ENCODE results near the gene ADARB2. TPM values are rescaled to one million over a fixed set of nuclear protein-coding genes. Genes with fewer than 3 reads are reported as not detected.

Gene ADARB2
- total RNA-seq, 2 donors from 2014 or later: 8.0 to 12.2 TPM

DNA sequence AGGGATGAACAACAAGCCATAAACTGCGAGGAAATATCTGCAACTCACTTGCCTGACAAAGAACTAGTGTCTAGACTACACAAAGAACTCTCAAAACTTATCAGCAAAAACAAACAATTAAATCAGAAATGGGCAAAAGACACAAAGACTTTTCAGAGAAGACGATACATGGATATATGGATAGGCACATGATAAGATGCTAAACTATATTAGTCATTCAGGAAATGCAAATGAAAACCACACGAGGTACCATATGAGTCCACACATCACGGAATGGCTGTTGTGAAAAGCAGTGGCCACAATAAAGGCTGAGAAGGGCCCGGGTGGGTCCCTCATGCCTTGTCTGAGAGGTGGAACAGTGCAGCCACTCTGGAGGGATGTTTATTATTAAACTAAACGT is 413.4 kb downstream of the ADARB2 start:
- 32 to 36% methylated on average over 6 of the region's 6 CpGs for WGBS, 2 donors
- Histone ChIP-seq H3K4me3 (no peak overlapping the region), H3K27me3 (no peaks in the 10 kb centered on the region), H3K4me1 (no peaks in the 10 kb centered on the region), H3K36me3 (replicated peaks in 1 of 2; ENCODE audit: insufficient read depth in 1 of 2, low read depth in 2 of 2) (no peaks in the 10 kb centered on the region), H3K27ac (no peak overlapping the region), H3K9me3 (no peaks in the 10 kb centered on the region)
- ATAC-seq: no peak
- TF ChIP-seq POLR2A (IDR thresholded peaks at IDR 0.05): no peak
- TF ChIP-seq, protein P1, sequence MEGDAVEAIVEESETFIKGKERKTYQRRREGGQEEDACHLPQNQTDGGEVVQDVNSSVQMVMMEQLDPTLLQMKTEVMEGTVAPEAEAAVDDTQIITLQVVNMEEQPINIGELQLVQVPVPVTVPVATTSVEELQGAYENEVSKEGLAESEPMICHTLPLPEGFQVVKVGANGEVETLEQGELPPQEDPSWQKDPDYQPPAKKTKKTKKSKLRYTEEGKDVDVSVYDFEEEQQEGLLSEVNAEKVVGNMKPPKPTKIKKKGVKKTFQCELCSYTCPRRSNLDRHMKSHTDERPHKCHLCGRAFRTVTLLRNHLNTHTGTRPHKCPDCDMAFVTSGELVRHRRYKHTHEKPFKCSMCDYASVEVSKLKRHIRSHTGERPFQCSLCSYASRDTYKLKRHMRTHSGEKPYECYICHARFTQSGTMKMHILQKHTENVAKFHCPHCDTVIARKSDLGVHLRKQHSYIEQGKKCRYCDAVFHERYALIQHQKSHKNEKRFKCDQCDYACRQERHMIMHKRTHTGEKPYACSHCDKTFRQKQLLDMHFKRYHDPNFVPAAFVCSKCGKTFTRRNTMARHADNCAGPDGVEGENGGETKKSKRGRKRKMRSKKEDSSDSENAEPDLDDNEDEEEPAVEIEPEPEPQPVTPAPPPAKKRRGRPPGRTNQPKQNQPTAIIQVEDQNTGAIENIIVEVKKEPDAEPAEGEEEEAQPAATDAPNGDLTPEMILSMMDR (IDR thresholded peaks at IDR 0.05): no peak
- intact Hi-C loops (cut with DNase I): no loop called here
- DNase-seq: no peak

DNA sequence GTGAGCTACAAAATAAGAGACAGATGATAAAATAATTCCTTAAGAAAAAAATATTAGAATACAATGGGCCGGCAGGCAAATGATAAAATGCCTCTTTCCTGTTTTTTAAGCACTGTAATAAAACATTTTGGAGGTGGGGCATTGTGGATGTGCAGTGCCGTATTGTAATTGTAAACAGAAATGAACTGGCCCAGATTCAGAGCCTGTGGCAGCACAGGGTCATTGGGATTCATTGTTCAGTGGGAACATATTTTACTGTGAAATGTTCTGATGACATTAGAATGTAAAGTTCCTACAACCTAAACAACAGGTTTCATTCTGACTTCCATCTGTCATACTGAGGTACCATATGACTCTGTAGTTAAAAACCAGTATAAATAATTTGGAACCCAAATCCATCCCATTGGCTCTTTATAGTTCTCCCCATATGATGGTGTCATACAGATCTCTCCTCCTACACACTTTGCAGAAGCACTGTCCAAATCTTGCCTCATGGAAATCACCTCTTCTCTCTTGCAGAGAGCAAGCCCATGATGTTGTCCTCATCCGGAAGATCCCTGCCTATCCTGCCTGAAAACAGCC is 416.5 kb downstream of the ADARB2 start:
- 50 to 60% methylated on average over 3 of the region's 3 CpGs for WGBS, 2 donors
- TF ChIP-seq, protein P1 (IDR thresholded peaks at IDR 0.05): no peak
- no peak for ATAC-seq
- Histone ChIP-seq H3K27me3 (no peaks in the 10 kb centered on the region), H3K36me3 (replicated peaks in 1 of 2; ENCODE audit: insufficient read depth in 1 of 2, low read depth in 2 of 2) (no peaks in the 10 kb centered on the region), H3K9me3 (no peaks in the 10 kb centered on the region), H3K4me1 (no peaks in the 10 kb centered on the region), H3K4me3 (no peak overlapping the region), H3K27ac (no peak overlapping the region)
- intact Hi-C loops (cut with DNase I): no loop called here
- no peak for DNase-seq

DNA sequence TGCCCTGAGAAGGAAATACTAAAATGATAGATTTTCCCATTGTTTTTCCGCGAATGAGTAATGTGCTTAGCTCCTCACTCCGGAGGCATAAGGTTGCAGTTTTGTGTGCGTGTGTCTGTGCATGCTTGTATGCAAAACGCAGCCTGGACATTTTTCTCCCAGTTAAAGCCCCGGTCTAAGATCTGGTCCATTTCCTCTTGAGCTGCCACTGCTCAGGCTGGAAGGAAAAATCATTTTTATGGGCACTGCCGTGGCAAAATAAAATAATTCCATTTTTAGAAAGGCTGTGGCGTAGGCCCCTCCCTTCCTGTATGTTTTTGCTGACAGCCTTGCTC is 420.5 kb downstream of the ADARB2 start:
- TF ChIP-seq, protein P1 (IDR thresholded peaks at IDR 0.05): no peak
- TF ChIP-seq POLR2A (IDR thresholded peaks at IDR 0.05): no peak
- intact Hi-C loops (cut with DNase I): no loop called here
- H3K27me3 ChIP-seq: no peaks in the 10 kb centered on the region
- DNase-seq: no peak
- no peak for ATAC-seq
- H3K4me1 ChIP-seq: no peaks in the 10 kb centered on the region
- 36 to 45% methylated on average over 8 of the region's 8 CpGs for WGBS, 2 donors
- H3K36me3 ChIP-seq (replicated peaks in 1 of 2; ENCODE audit: insufficient read depth in 1 of 2, low read depth in 2 of 2): no peaks in the 10 kb centered on the region
- no peak overlapping the region for H3K27ac ChIP-seq
- no peaks in the 10 kb centered on the region for H3K9me3 ChIP-seq
- H3K4me3 ChIP-seq: no peak overlapping the region

DNA sequence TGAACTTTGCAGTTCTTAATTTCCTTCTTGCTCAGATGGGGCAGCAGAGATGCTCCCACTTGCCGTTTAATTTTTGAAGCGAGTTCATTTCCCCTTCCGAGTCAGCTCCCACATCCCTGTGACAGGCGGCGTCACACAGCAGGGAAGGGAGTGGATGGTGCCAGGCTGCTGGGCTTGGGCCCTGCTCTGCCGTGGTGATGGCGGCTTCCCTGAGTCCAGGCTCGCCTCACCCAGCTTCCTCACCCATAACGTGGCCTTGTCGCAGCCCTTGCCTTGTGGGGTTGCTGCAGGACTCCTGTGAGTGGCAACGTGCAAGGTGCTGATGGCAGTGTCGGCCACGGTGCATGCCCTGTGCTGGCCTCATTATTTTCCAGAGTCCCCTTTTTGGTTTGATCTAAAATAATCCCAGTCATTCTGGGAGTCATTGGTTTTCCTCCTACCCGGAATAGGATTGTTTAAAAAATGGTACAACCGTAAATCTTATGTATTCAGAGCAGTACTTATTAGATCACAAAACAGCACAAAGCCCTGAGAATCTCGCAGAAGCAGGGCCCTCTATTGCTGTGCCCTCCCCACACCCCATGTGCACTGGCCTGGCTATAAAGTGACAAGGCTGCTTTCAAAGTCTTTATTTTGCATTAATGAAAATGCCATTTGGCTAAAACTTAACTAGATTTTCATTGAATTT is 421.1 kb downstream of the ADARB2 start:
- DNase-seq: no peak

More for the DNA sequence above, 421.1 kb downstream of the ADARB2 start:
- H3K4me3 ChIP-seq: no peak overlapping the region
- no peak for ATAC-seq
- H3K9me3 ChIP-seq: no peaks in the 10 kb centered on the region
- intact Hi-C loops (cut with DNase I): no loop called here
- no peak overlapping the region for H3K27ac ChIP-seq
- no peaks in the 10 kb centered on the region for H3K27me3 ChIP-seq
- no peaks in the 10 kb centered on the region for H3K4me1 ChIP-seq
- no peak for TF ChIP-seq POLR2A (IDR thresholded peaks at IDR 0.05)
- TF ChIP-seq, protein P1 (IDR thresholded peaks at IDR 0.05): no peak
- no peaks in the 10 kb centered on the region for H3K36me3 ChIP-seq (replicated peaks in 1 of 2; ENCODE audit: insufficient read depth in 1 of 2, low read depth in 2 of 2)
- WGBS, 2 donors: 52 to 57% methylated on average over 16 of the region's 16 CpGs
